Endothelial cell of umbilical vein (primary cell): ENCODE results near the gene GAN. TPM values are rescaled to one million over a fixed set of nuclear protein-coding genes. Genes with fewer than 3 reads are reported as not detected.

Source experiments
- BruUV-seq: library from RNA; stranded (reverse); fragments of 400-500 nt; replicated peaks from 2 replicates; lab custom pipeline; 2021; lab: Mats Ljungman, UMichigan
- CTCF ChIA-PET: fragments of 300-600, 350-600 bp; sonication (Branson Sonifier 250); formaldehyde crosslinking; loops from one replicate; lab custom pipeline; 2021; ENCODE audit warnings: antibody characterized with exemption, inconsistent platforms; lab: Charles Lee
- POLR2A ChIA-PET: fragments of 300-600, 350-600 bp; sonication (Branson Sonifier 250); formaldehyde crosslinking; loops from one replicate; lab custom pipeline; 2021; ENCODE audit warnings: antibody characterized with exemption, inconsistent platforms; lab: Charles Lee
- DNase-seq: peaks from one replicate; pipeline ENCODE4 v3.0.0-alpha.2; 2011; ENCODE audit warnings: low read depth, low spot score
- FAIRE-seq: peaks from 2 replicates; lab custom pipeline; 2011; peaks lifted over from hg19 to GRCh38; lab: Jason Lieb, UNC
- H2AFZ ChIP-seq: 2 replicates; pipeline ENCODE4 v1.6.0; 2012; ENCODE audit warnings: low read depth, low read length, control low read depth, inconsistent platforms
- H3K27ac ChIP-seq: 2 replicates; pipeline ENCODE4 v1.5.1; 2011; ENCODE audit warnings: low read depth, mild to moderate bottlenecking, control low read depth, low read length, moderate library complexity; ENCODE audit not compliant: insufficient read depth
- H3K27me3 ChIP-seq, 2 experiments: 2 replicates each; pipeline versions ENCODE4 v1.6.0 to v1.6.1; 2011; ENCODE audit warnings: low read length in 2 of 2, mixed read lengths in 1 of 2; ENCODE audit not compliant: control insufficient read depth in 2 of 2, insufficient read depth in 2 of 2
- H3K36me3 ChIP-seq, 2 experiments: 2 replicates in 1 of 2; 3 replicates in 1 of 2; pipeline ENCODE4 v1.5.1; 2011; ENCODE audit warnings: low read length in 2 of 2, mild to moderate bottlenecking in 1 of 2, moderate library complexity in 1 of 2; ENCODE audit not compliant: control insufficient read depth in 2 of 2, insufficient read depth in 2 of 2; ENCODE audit errors: extremely low read depth in 1 of 2
- H3K4me1 ChIP-seq: 3 replicates; pipeline ENCODE4 v1.5.1; 2011; ENCODE audit warnings: mild to moderate bottlenecking, low read length; ENCODE audit not compliant: control insufficient read depth, insufficient read depth; ENCODE audit errors: extremely low read depth
- H3K4me2 ChIP-seq: 2 replicates; pipeline ENCODE4 v1.6.1; 2011; ENCODE audit warnings: low read length, control low read depth, mixed read lengths; ENCODE audit not compliant: insufficient read depth
- H3K4me3 ChIP-seq, 3 experiments: fragments of 200-600 bp in 1 of 3; sonication (generic), shearing (Covaris generic) in 1 of 3; replicated peaks in 1 of 3; 2 replicates each; pipeline ENCODE4 v1.5.1; 2011 to 2016; ENCODE audit warnings: control low read depth in 3 of 3, low read length in 3 of 3, mild to moderate bottlenecking in 2 of 3, inconsistent platforms in 1 of 3, low read depth in 1 of 3, moderate library complexity in 1 of 3; ENCODE audit not compliant: insufficient read depth in 1 of 3
- H3K79me2 ChIP-seq: 2 replicates; pipeline ENCODE4 v1.6.0; 2012; ENCODE audit warnings: low read length, inconsistent platforms; ENCODE audit not compliant: control insufficient read depth, insufficient read depth
- H3K9ac ChIP-seq: replicated peaks from 2 replicates; pipeline ENCODE3; 2011; ENCODE audit warnings: low read length, control low read depth; ENCODE audit not compliant: insufficient read depth; ENCODE audit errors: extremely low read depth
- H3K9me1 ChIP-seq: replicated peaks from 3 replicates; pipeline ENCODE4 v1.6.0; 2011; ENCODE audit warnings: mild to moderate bottlenecking, low read length; ENCODE audit not compliant: control insufficient read depth, insufficient read depth; ENCODE audit errors: extremely low read depth
- H3K9me3 ChIP-seq: replicated peaks from 2 replicates; pipeline ENCODE4 v1.5.1; 2012; ENCODE audit warnings: low read length, inconsistent platforms; ENCODE audit not compliant: control insufficient read depth, insufficient read depth
- H4K20me1 ChIP-seq: replicated peaks from 2 replicates; pipeline ENCODE3; 2011; ENCODE audit warnings: mild to moderate bottlenecking, low read length; ENCODE audit not compliant: control insufficient read depth, insufficient read depth; ENCODE audit errors: extremely low read depth
- CTCF ChIP-seq, 2 donors: IDR thresholded peaks; 1 replicate in 1 of 2; 2 replicates in 1 of 2; pipeline ENCODE4 v1.5.1; 2011; ENCODE audit warnings: low read length in 2 of 2, mild to moderate bottlenecking in 2 of 2, moderate library complexity in 2 of 2, control low read depth in 1 of 2, inconsistent platforms in 1 of 2, low read depth in 1 of 2; ENCODE audit not compliant: insufficient read depth in 1 of 2; ENCODE audit errors: extremely low read depth in 1 of 2
- EZH2 ChIP-seq: IDR thresholded peaks from 2 replicates; pipeline ENCODE4 v1.6.1; 2012; ENCODE audit warnings: borderline replicate concordance, low read depth, mild to moderate bottlenecking, moderate library complexity, low read length, inconsistent platforms; ENCODE audit not compliant: severe bottlenecking
- FOS ChIP-seq: IDR thresholded peaks from 2 replicates; pipeline ENCODE4 v1.6.1; 2011; ENCODE audit warnings: mild to moderate bottlenecking, low read length, moderate library complexity, borderline replicate concordance; ENCODE audit not compliant: insufficient read depth
- GATA2 ChIP-seq: IDR thresholded peaks from 2 replicates; pipeline ENCODE4 v1.7.0; 2011; ENCODE audit warnings: low read depth, mild to moderate bottlenecking, moderate library complexity, mixed read lengths, low read length; ENCODE audit not compliant: insufficient read length, insufficient read depth
- JUN ChIP-seq: IDR thresholded peaks from 2 replicates; pipeline ENCODE4 v1.6.1; 2011; ENCODE audit warnings: borderline replicate concordance, low read depth; ENCODE audit not compliant: insufficient read length, insufficient read depth
- MYC ChIP-seq: IDR thresholded peaks from one replicate; pipeline ENCODE4 v1.6.1; 2011; ENCODE audit warnings: mild to moderate bottlenecking, low read depth, low read length
- POLR2A ChIP-seq: IDR thresholded peaks from 2 replicates; pipeline ENCODE4 v1.6.1; 2012; ENCODE audit warnings: low read depth, mild to moderate bottlenecking, control low read depth, low read length
- POLR2AphosphoS5 ChIP-seq: IDR thresholded peaks from 2 replicates; pipeline ENCODE4 v1.6.1; 2012; ENCODE audit warnings: low read depth, mild to moderate bottlenecking, control low read depth, low read length, moderate library complexity; ENCODE audit not compliant: insufficient read depth
- dilution Hi-C: fragments of 300-500 bp; cut with MboI; formaldehyde crosslinking; loops from one replicate; pipeline ENCODE4 v1.15.0; 2019; ENCODE audit warnings: low sequenced_read_pairs; ENCODE audit not compliant: extremely low pct_ligation_motif_present
- intact Hi-C: fragments of 100-400 bp; cut with micrococcal nuclease; formaldehyde crosslinking; loops from one replicate; pipeline ENCODE4 v1.10.0; 2022
- polyA plus RNA-seq, 4 experiments: library from polyadenylated mRNA; depleted of rRNA in 3 of 4; stranded (reverse) in 3 of 4; unstranded in 1 of 4; fragments of >200 nt; gene quantifications; 2 replicates each; pipeline versions ENCODE4 v1.2.1 to v1.2.3, GENCODE V29; 2011 to 2012; ENCODE audit warnings: missing spikeins in 1 of 4
- total RNA-seq: library from RNA; stranded (reverse); gene quantifications from 2 replicates; pipeline ENCODE4 v1.2.3, GENCODE V29; 2021
- TF ChIP-seq, protein P1 (sequence below): IDR thresholded peaks from 2 replicates; pipeline ENCODE4 v1.6.1; 2011; ENCODE audit not compliant: insufficient read depth, insufficient read length

The GAN gene
- total and polyA plus RNA-seq, 2 donors (not counting 3 experiments of a cell fraction or from before 2014, with no cell fraction given): 1.8 to 11.1 TPM

- H3K4me2 ChIP-seq: no peak overlapping the region
- H3K9ac ChIP-seq: no peak overlapping the region
- H4K20me1 ChIP-seq: no peaks in the 10 kb centered on the region
- intact Hi-C loops: no loop called here
- H3K27me3 ChIP-seq: peaks cover 2 to 6% of the 10 kb centered on the region in 2 experiments
- no peaks in the 10 kb centered on the region for H3K9me3 ChIP-seq
- H3K79me2 ChIP-seq: no peaks in the 10 kb centered on the region
- no peak overlapping the region for H3K4me3 ChIP-seq
- dilution Hi-C loops: no loop called here
- FAIRE-seq (no peak), DNase-seq (no peak)
- no peaks in the 10 kb centered on the region for H3K36me3 ChIP-seq
- no peak overlapping the region for H2AFZ ChIP-seq
- no peak for TF ChIP-seq CTCF (IDR thresholded peaks at IDR 0.05; ENCODE audit: extremely low read depth in 1 of 2, insufficient read depth in 1 of 2, low read depth in 1 of 2, low read length in 2 of 2)
- TF ChIP-seq GATA2: no peak
- TF ChIP-seq POLR2AphosphoS5: no peak
- TF ChIP-seq MYC: no peak
- TF ChIP-seq, protein P1, sequence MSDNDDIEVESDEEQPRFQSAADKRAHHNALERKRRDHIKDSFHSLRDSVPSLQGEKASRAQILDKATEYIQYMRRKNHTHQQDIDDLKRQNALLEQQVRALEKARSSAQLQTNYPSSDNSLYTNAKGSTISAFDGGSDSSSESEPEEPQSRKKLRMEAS: no peak
- TF ChIP-seq FOS: no peak
- TF ChIP-seq POLR2A: no peak
- no peak for TF ChIP-seq JUN
- no peak for TF ChIP-seq EZH2
- no peak overlapping the region for H3K27ac ChIP-seq
- H3K4me1 ChIP-seq: no peaks in the 10 kb centered on the region
- no TSS peak for BruUV-seq
- no peaks in the 10 kb centered on the region for H3K9me1 ChIP-seq
- ChIA-PET POLR2A (no interaction called here), CTCF (interaction anchor here (0.5 kb wide), 1 partner anchor 189 kb away, joined by 3 read pairs; no protein-coding TSS in a partner anchor)
These were observed 23.6 kb upstream of the GAN start for GRCh38 chr16:81291117-81291516.
